Parathyroid adenoma (tissue), 2 donors: ENCODE data around the gene SORCS2.

Experiments
- H2AFZ ChIP-seq: fragments of 300-600 bp; sonication (generic); one replicate; pipeline ENCODE4 v1.7.0; 2017; ENCODE audit warnings: antibody characterized with exemption, mild to moderate bottlenecking
- H3K27ac ChIP-seq: fragments of 300-600 bp; sonication (generic); one replicate; pipeline ENCODE4 v1.7.0; 2017
- H3K27me3 ChIP-seq: fragments of 300-600 bp; sonication (generic); one replicate; pipeline ENCODE4 v1.7.0; 2017; ENCODE audit warnings: low read length; ENCODE audit not compliant: control insufficient read depth, insufficient read depth
- H3K36me3 ChIP-seq: fragments of 300-600 bp; sonication (generic); one replicate; pipeline ENCODE4 v1.7.0; 2017; ENCODE audit warnings: low read length; ENCODE audit not compliant: control insufficient read depth, insufficient read depth
- H3K4me1 ChIP-seq: fragments of 300-600 bp; sonication (generic); one replicate; pipeline ENCODE4 v1.7.0; 2017; ENCODE audit warnings: control low read depth
- H3K4me2 ChIP-seq: fragments of 300-600 bp; sonication (generic); one replicate; pipeline ENCODE4 v1.7.0; 2017; ENCODE audit warnings: low read length
- H3K4me3 ChIP-seq: fragments of 300-600 bp; sonication (generic); one replicate; pipeline ENCODE4 v1.7.0; 2017; ENCODE audit warnings: low read depth, low read length
- H3K79me2 ChIP-seq: fragments of 300-600 bp; sonication (generic); one replicate; pipeline ENCODE4 v1.7.0; 2017; ENCODE audit warnings: control low read depth
- H3K9ac ChIP-seq: fragments of 300-600 bp; sonication (generic); one replicate; pipeline ENCODE4 v1.7.0; 2017; ENCODE audit warnings: mild to moderate bottlenecking
- H3K9me3 ChIP-seq: fragments of 300-600 bp; sonication (generic); one replicate; pipeline ENCODE4 v1.7.0; 2017; ENCODE audit warnings: low read length; ENCODE audit not compliant: control insufficient read depth
- TF ChIP-seq, protein P1 (sequence below): fragments of 300-600 bp; sonication (generic); IDR thresholded peaks from one replicate; pipeline ENCODE4 v1.7.0; 2017; ENCODE audit warnings: antibody characterized with exemption, mild to moderate bottlenecking
- donor health status: primary hyperparathyroidism.

SORCS2 gene

GRCh38 chr4:7539659-7540058, 347.3 kb downstream of the SORCS2 start:
- no peaks in the 10 kb centered on the region for H3K27me3 ChIP-seq
- H2AFZ ChIP-seq, result no peak overlapping the region
- H3K4me3 ChIP-seq, result no peak overlapping the region
- H3K27ac ChIP-seq, result no peak overlapping the region
- TF ChIP-seq, protein P1, sequence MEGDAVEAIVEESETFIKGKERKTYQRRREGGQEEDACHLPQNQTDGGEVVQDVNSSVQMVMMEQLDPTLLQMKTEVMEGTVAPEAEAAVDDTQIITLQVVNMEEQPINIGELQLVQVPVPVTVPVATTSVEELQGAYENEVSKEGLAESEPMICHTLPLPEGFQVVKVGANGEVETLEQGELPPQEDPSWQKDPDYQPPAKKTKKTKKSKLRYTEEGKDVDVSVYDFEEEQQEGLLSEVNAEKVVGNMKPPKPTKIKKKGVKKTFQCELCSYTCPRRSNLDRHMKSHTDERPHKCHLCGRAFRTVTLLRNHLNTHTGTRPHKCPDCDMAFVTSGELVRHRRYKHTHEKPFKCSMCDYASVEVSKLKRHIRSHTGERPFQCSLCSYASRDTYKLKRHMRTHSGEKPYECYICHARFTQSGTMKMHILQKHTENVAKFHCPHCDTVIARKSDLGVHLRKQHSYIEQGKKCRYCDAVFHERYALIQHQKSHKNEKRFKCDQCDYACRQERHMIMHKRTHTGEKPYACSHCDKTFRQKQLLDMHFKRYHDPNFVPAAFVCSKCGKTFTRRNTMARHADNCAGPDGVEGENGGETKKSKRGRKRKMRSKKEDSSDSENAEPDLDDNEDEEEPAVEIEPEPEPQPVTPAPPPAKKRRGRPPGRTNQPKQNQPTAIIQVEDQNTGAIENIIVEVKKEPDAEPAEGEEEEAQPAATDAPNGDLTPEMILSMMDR, result no peak
- H3K36me3 ChIP-seq, result no peaks in the 10 kb centered on the region
- no peak overlapping the region for H3K4me2 ChIP-seq
- H3K9me3 ChIP-seq, result no peaks in the 10 kb centered on the region
- no peaks in the 10 kb centered on the region for H3K79me2 ChIP-seq
- no peak overlapping the region for H3K9ac ChIP-seq
- no peaks in the 10 kb centered on the region for H3K4me1 ChIP-seq

- H3K9ac ChIP-seq, result no peak overlapping the region
- H3K9me3 ChIP-seq, result no peaks in the 10 kb centered on the region
- no peaks in the 10 kb centered on the region for H3K79me2 ChIP-seq
- no peak overlapping the region for H2AFZ ChIP-seq
- no peaks in the 10 kb centered on the region for H3K36me3 ChIP-seq
- no peaks in the 10 kb centered on the region for H3K27me3 ChIP-seq
- no peak overlapping the region for H3K27ac ChIP-seq
- no peaks in the 10 kb centered on the region for H3K4me1 ChIP-seq
- H3K4me2 ChIP-seq, result no peak overlapping the region
- H3K4me3 ChIP-seq, result no peak overlapping the region
- TF ChIP-seq, protein P1, result no peak
Measured at GRCh38 chr4:7540206-7540605, 347.9 kb downstream of the SORCS2 start.

- Histone ChIP-seq H2AFZ (no peak overlapping the region), H3K4me2 (no peak overlapping the region), H3K4me1 (no peaks in the 10 kb centered on the region), H3K36me3 (no peaks in the 10 kb centered on the region), H3K27ac (no peak overlapping the region), H3K4me3 (no peak overlapping the region), H3K9me3 (no peaks in the 10 kb centered on the region), H3K9ac (no peak overlapping the region), H3K27me3 (no peaks in the 10 kb centered on the region), H3K79me2 (no peaks in the 10 kb centered on the region)
- TF ChIP-seq, protein P1, result no peak
Measured at GRCh38 chr4:7540654-7541413, 348.5 kb downstream of the SORCS2 start.

- Histone ChIP-seq H3K4me2 (no peak overlapping the region), H3K4me3 (no peak overlapping the region), H3K27me3 (no peaks in the 10 kb centered on the region), H3K4me1 (no peaks in the 10 kb centered on the region), H2AFZ (no peak overlapping the region), H3K27ac (no peak overlapping the region), H3K36me3 (no peaks in the 10 kb centered on the region), H3K79me2 (no peaks in the 10 kb centered on the region), H3K9me3 (no peaks in the 10 kb centered on the region), H3K9ac (no peak overlapping the region)
- TF ChIP-seq, protein P1, result no peak
Measured at GRCh38 chr4:7541414-7541810, 349.1 kb downstream of the SORCS2 start.

- TF ChIP-seq, protein P1, result no peak
- Histone ChIP-seq H3K79me2 (no peaks in the 10 kb centered on the region), H3K4me2 (no peak overlapping the region), H3K4me3 (no peak overlapping the region), H3K27me3 (no peaks in the 10 kb centered on the region), H3K9me3 (no peaks in the 10 kb centered on the region), H3K27ac (no peak overlapping the region), H3K4me1 (no peaks in the 10 kb centered on the region), H2AFZ (no peak overlapping the region), H3K36me3 (no peaks in the 10 kb centered on the region), H3K9ac (no peak overlapping the region)
Measured at GRCh38 chr4:7542781-7543180, 350.4 kb downstream of the SORCS2 start.
